SIG-M5 treated with dmso at 0.1 percent for 504 hours (cell line): ENCODE measurements around the gene GOLGA6C.
"Not testable (repeated sequence)": the region's sequence is repeated elsewhere in the genome, so short reads cannot be mapped to it uniquely, and the experiment has no call there.

Source experiments
- DNase-seq: peaks from one replicate; lab custom pipeline; 2025; ENCODE audit not compliant: unreplicated experiment; lab: John Stamatoyannopoulos, UW

Gene GOLGA6C

GRCh38 chr15:75248991-75249390 is 9.1 kb upstream of the GOLGA6C start:
- DNase-seq, result not testable (repeated sequence)

GRCh38 chr15:75249726-75250125 is 8.4 kb upstream of the GOLGA6C start:
- no peak for DNase-seq

GRCh38 chr15:75251343-75251742 is 6.8 kb upstream of the GOLGA6C start:
- DNase-seq, result not testable (repeated sequence)

GRCh38 chr15:75252285-75252684 is 5.8 kb upstream of the GOLGA6C start:
- DNase-seq, result not testable (repeated sequence)

GRCh38 chr15:75258620-75259343 is 648 bp downstream of the GOLGA6C start:
- DNase-seq, result not testable (repeated sequence)

GRCh38 chr15:75259873-75260272 is 1.7 kb downstream of the GOLGA6C start:
- not testable (repeated sequence) for DNase-seq

GRCh38 chr15:75273751-75274359 is 15.7 kb downstream of the GOLGA6C start:
- not testable (repeated sequence) for DNase-seq

- not testable (repeated sequence) for DNase-seq
Measured at GRCh38 chr15:75274509-75275107, 16.5 kb downstream of the GOLGA6C start.

GRCh38 chr15:75275617-75276016 is 17.5 kb downstream of the GOLGA6C start:
- not testable (repeated sequence) for DNase-seq

GRCh38 chr15:75278497-75278896 is 20.4 kb downstream of the GOLGA6C start:
- not testable (repeated sequence) for DNase-seq

GRCh38 chr15:75282572-75282971 is 24.4 kb downstream of the GOLGA6C start, which contains the start of gene GOLGA6D:
Gene GOLGA6D (plus strand): TSS chr15:75282835. CDS start chr15:75282876, 41 bp downstream.
- not testable (repeated sequence) for DNase-seq

- not testable (repeated sequence) for DNase-seq
Measured at GRCh38 chr15:75284152-75284551, 26.0 kb downstream of the GOLGA6C start.

- DNase-seq, result not testable (repeated sequence)
Measured at GRCh38 chr15:75293660-75294059, 35.5 kb downstream of the GOLGA6C start.

- DNase-seq, result not testable (repeated sequence)
Measured at GRCh38 chr15:75298541-75299310, 40.6 kb downstream of the GOLGA6C start.

- not testable (repeated sequence) for DNase-seq
Measured at GRCh38 chr15:75299311-75299688, 41.2 kb downstream of the GOLGA6C start.

- not testable (repeated sequence) for DNase-seq
Measured at GRCh38 chr15:75300026-75300425, 41.9 kb downstream of the GOLGA6C start.

- DNase-seq, result no peak
Measured at GRCh38 chr15:75302318-75302717, 44.2 kb downstream of the GOLGA6C start.

- DNase-seq, result not testable (repeated sequence)
Measured at GRCh38 chr15:75302753-75303152, 44.6 kb downstream of the GOLGA6C start.

- no peak for DNase-seq
Measured at GRCh38 chr15:75306188-75306587, 48.1 kb downstream of the GOLGA6C start.

- peak; percentile 44 for DNase-seq
Measured at GRCh38 chr15:75307778-75308390, 49.8 kb downstream of the GOLGA6C start.

- no peak for DNase-seq
Measured at GRCh38 chr15:75309711-75310110, 51.6 kb downstream of the GOLGA6C start.
